Measurements from ENCODE around the gene ZNF394.

ZNF394 gene

GRCh38 chr7:99472561-99473314, 27.3 kb downstream of the ZNF394 start, which contains the start of gene ZNF789:
Gene ZNF789, plus strand, starts transcription at chr7:99472890. Its CDS starts 3,567 bp downstream, at chr7:99476457.
- H3K4me3 ChIP-seq (replicated peaks; ENCODE audit: low read depth, low read length): peak within 1 kb of the TSS; percentile 93
- peak; percentile 96 for DNase-seq (ENCODE audit: low read depth)
- TF ChIP-seq CTCF (IDR thresholded peaks at IDR 0.05; ENCODE audit: low read length, missing control alignments): no peak

GRCh38 chr7:99469381-99470065, 30.6 kb downstream of the ZNF394 start:
- no peak for DNase-seq (ENCODE audit: low read depth)
- TF ChIP-seq CTCF (IDR thresholded peaks at IDR 0.05; ENCODE audit: low read length, missing control alignments): no peak
- H3K4me3 ChIP-seq (replicated peaks; ENCODE audit: low read depth, low read length): no peak overlapping the region

- no peak overlapping the region for H3K4me3 ChIP-seq (replicated peaks; ENCODE audit: low read depth, low read length)
- TF ChIP-seq CTCF (IDR thresholded peaks at IDR 0.05; ENCODE audit: low read length, missing control alignments): no peak
- DNase-seq (ENCODE audit: low read depth): no peak
These were observed 31.7 kb downstream of the ZNF394 start for GRCh38 chr7:99468336-99468918.

GRCh38 chr7:99465421-99465768, 34.7 kb downstream of the ZNF394 start:
- TF ChIP-seq CTCF (IDR thresholded peaks at IDR 0.05; ENCODE audit: low read length, missing control alignments): no peak
- no peak for DNase-seq (ENCODE audit: low read depth)
- peak overlapping the region; percentile 68 for H3K4me3 ChIP-seq (replicated peaks; ENCODE audit: low read depth, low read length)

GRCh38 chr7:99461221-99461620, 38.9 kb downstream of the ZNF394 start:
- H3K4me3 ChIP-seq (replicated peaks; ENCODE audit: low read depth, low read length): no peak overlapping the region
- no peak for DNase-seq (ENCODE audit: low read depth)
- TF ChIP-seq CTCF (IDR thresholded peaks at IDR 0.05; ENCODE audit: low read length, missing control alignments): no peak

- DNase-seq (ENCODE audit: low read depth): no peak
- no peak for TF ChIP-seq CTCF (IDR thresholded peaks at IDR 0.05; ENCODE audit: low read length, missing control alignments)
- H3K4me3 ChIP-seq (replicated peaks; ENCODE audit: low read depth, low read length): no peak overlapping the region
These were observed 39.4 kb downstream of the ZNF394 start for GRCh38 chr7:99460651-99461050.

All from fibroblast of pulmonary artery (primary cell).